ENCODE data around the gene USP40.

GRCh38 chr2:233479616-233480489 lies 86.7 kb downstream of the USP40 start:
- TF ChIP-seq POLR2A (IDR thresholded peaks at IDR 0.05; ENCODE audit: low read length): no peak
- TF ChIP-seq JUN (IDR thresholded peaks at IDR 0.05): no peak
- no peak for TF ChIP-seq CTCF (IDR thresholded peaks at IDR 0.05)
